Stimulated activated CD8-positive, alpha-beta memory T cell treated with anti-CD3 and anti-CD28 coated beads, Interleukin-4, amount 100 ng/mL, for 1 hour (primary cell): Measurements from ENCODE around the gene GAL3ST1.

Experiments used
- DNase-seq, 2 donors: peaks; one replicate each; pipeline ENCODE4 v3.0.0-alpha.2; 2020; ENCODE audit warnings: low read depth in 2 of 2, low spot score in 1 of 2

The GAL3ST1 gene

GRCh38 chr22:30538280-30538679 is 36.2 kb downstream of the GAL3ST1 start:
- no peak for DNase-seq

GRCh38 chr22:30537083-30537731 is 37.3 kb downstream of the GAL3ST1 start:
- DNase-seq = no peak

GRCh38 chr22:30535182-30535581 is 39.3 kb downstream of the GAL3ST1 start:
- no peak for DNase-seq

GRCh38 chr22:30531651-30532608 is 42.5 kb downstream of the GAL3ST1 start:
- no peak for DNase-seq

GRCh38 chr22:30526656-30527055 is 47.8 kb downstream of the GAL3ST1 start:
- no peak for DNase-seq

- DNase-seq = no peak
These were observed 50.6 kb downstream of the GAL3ST1 start for GRCh38 chr22:30523646-30524489.

GRCh38 chr22:30521368-30522156 is 52.9 kb downstream of the GAL3ST1 start:
- no peak for DNase-seq

GRCh38 chr22:30519842-30520425 is 54.5 kb downstream of the GAL3ST1 start:
- no peak for DNase-seq

- no peak for DNase-seq
These were observed 57.7 kb downstream of the GAL3ST1 start for GRCh38 chr22:30516731-30517130.

GRCh38 chr22:30516273-30516672 is 58.2 kb downstream of the GAL3ST1 start:
- DNase-seq = no peak

GRCh38 chr22:30514252-30514651 is 60.2 kb downstream of the GAL3ST1 start:
- DNase-seq = no peak

- no peak for DNase-seq
These were observed 61.0 kb downstream of the GAL3ST1 start for GRCh38 chr22:30513462-30513861.

GRCh38 chr22:30511911-30512310 is 62.6 kb downstream of the GAL3ST1 start:
- no peak for DNase-seq

- no peak for DNase-seq
These were observed 63.4 kb downstream of the GAL3ST1 start for GRCh38 chr22:30511109-30511508.

GRCh38 chr22:30508216-30508615 is 66.2 kb downstream of the GAL3ST1 start:
- no peak for DNase-seq

GRCh38 chr22:30507670-30508069 is 66.8 kb downstream of the GAL3ST1 start:
- no peak for DNase-seq

- DNase-seq = no peak
These were observed 67.9 kb downstream of the GAL3ST1 start for GRCh38 chr22:30506507-30506968.
